ENCODE results near the gene AKT1. TPM values are rescaled to one million over a fixed set of nuclear protein-coding genes. Genes with fewer than 3 reads are reported as not detected.

The AKT1 gene
- total and polyA plus RNA-seq, 2 of the 4 experiments (the other 2 are of a cell fraction) = 193 to 221 TPM

GRCh38 chr14:104752735-104753527 is 42.6 kb downstream of the AKT1 start, which contains the start of gene SIVA1 (continued):
- TF ChIP-seq USF2 (IDR thresholded peaks at IDR 0.05; ENCODE audit: low read depth, low read length) = 0 out of 2 replicates have a peak, but pooled peaks have one; percentile 3

- Histone ChIP-seq H3K4me1 (ENCODE audit: control insufficient read depth, insufficient read depth, low read length) (peaks cover 25% of the 10 kb centered on the region), H4K5ac (ENCODE audit: low read depth, low read length) (0 out of 2 replicates have a peak overlapping the region, but pooled peaks have one; percentile 36), H3K27me3 (ENCODE audit: control insufficient read depth, insufficient read depth, low read length) (no peaks in the 10 kb centered on the region), H3K36me3 (ENCODE audit: control insufficient read depth, insufficient read depth, low read length) (peaks cover 18% of the 10 kb centered on the region), H3K23ac (ENCODE audit: low read depth, low read length) (no peak overlapping the region), H3K79me1 (ENCODE audit: low read depth in 1 of 2, low read length in 2 of 2) (peaks cover 8 to 39% of the 10 kb centered on the region in 2 experiments; a peak in 2 of 4 replicates), H2BK15ac (ENCODE audit: low read depth, low read length) (no peak overlapping the region), H2BK120ac (ENCODE audit: low read depth, low read length) (peak overlapping the region; percentile 65; the same call in 1 of the 2 replicates), H3K18ac (ENCODE audit: low read depth, low read length) (no peak overlapping the region), H2BK5ac (ENCODE audit: low read depth, low read length, poor library complexity, severe bottlenecking) (peak overlapping the region; percentile 33), H3K14ac (replicated peaks; ENCODE audit: low read depth, low read length) (peak overlapping the region; percentile 87), H4K20me1 (ENCODE audit: insufficient read depth, low read length) (peaks cover 35% of the 10 kb centered on the region), H4K8ac (ENCODE audit: low read depth in 2 of 2, low read length in 2 of 2) (peak overlapping the region; percentile 64 to 79; a peak in 2 of 4 replicates), H3K27ac (ENCODE audit: insufficient read depth, low read length) (peak overlapping the region; percentile 54), H3K4me2 (ENCODE audit: low read depth, low read length) (peak overlapping the region; percentile 87), H3K9me1 (ENCODE audit: insufficient read depth, low read length) (peaks cover 11% of the 10 kb centered on the region), H4K91ac (ENCODE audit: insufficient read depth, low read depth, low read length) (peak overlapping the region; percentile 41; the same call in 1 of the 2 replicates), H2AK5ac (ENCODE audit: low read depth, low read length) (no peak overlapping the region), H3K9ac (ENCODE audit: low read depth, low read length) (peak overlapping the region; percentile 69; the same call in 1 of the 2 replicates), H3K4ac (ENCODE audit: low read depth, low read length) (peak overlapping the region; percentile 52), H3K9me3 (ENCODE audit: control insufficient read depth, insufficient read depth, low read length) (no peaks in the 10 kb centered on the region), H2BK20ac (ENCODE audit: low read depth, low read length) (no peak overlapping the region), H2AFZ (replicated peaks; ENCODE audit: low read length, poor library complexity) (peak overlapping the region; percentile 93), H2AK9ac (replicated peaks; ENCODE audit: low read depth, low read length, poor library complexity) (peak overlapping the region; percentile 81), H3K56ac (ENCODE audit: extremely low read depth, insufficient read depth, low read length) (0 out of 2 replicates have a peak overlapping the region, but pooled peaks have one; percentile 52), H3K4me3 (ENCODE audit: insufficient read depth, low read depth, low read length) (peak overlapping the region; percentile 46)
- no peak for DNase-seq
- BruUV-seq (replicated peaks) = no TSS peak
- dilution Hi-C loops (cut with HindIII; ENCODE audit: low sequenced_read_pairs, unreplicated experiment) (no loop called here), intact Hi-C loops (cut with micrococcal nuclease) (no loop called here), in situ Hi-C loops (cut with MboI; ENCODE audit: low sequenced_read_pairs) (no loop called here)
- ChIA-PET CTCF (interaction anchor here (1.0 kb wide), 1 partner anchor 18 kb away, joined by 5 read pairs; no protein-coding TSS in a partner anchor), POLR2A (ENCODE audit: unreplicated experiment) (no interaction called here)
- no peak; the same call in 1 of the 2 replicates for ATAC-seq (ENCODE audit: low read depth)
- WGBS, 2 experiments (ENCODE audit: extremely low coverage in 2 of 2, insufficient read length in 1 of 2) = 8% methylated on average over 20 of the region's 21 CpGs; no CpG with 5 or more reads in 1 of the 2 experiments
- TF ChIP-seq SMC3 (IDR thresholded peaks at IDR 0.05; ENCODE audit: low read depth, low read length) (no peak), CEBPB (IDR thresholded peaks at IDR 0.05; ENCODE audit: low read depth, low read length) (no peak), CHD1 (IDR thresholded peaks at IDR 0.05; ENCODE audit: low read depth, low read length) (no peak), MAFK (IDR thresholded peaks at IDR 0.05; ENCODE audit: low read depth, low read length) (no peak)
Observed at GRCh38 chr14:104752423-104752734, 43.2 kb downstream of the AKT1 start.
